Hepatic stellate cell (primary cell): Measurements from ENCODE around the gene UCN3.
"Not testable (repeated sequence)": the region's sequence is repeated elsewhere in the genome, so short reads cannot be mapped to it uniquely, and the experiment has no call there.

ENCODE experiments used
- DNase-seq: peaks from one replicate; pipeline ENCODE4 v3.0.0; 2011; ENCODE audit warnings: low spot score

Gene UCN3

GRCh38 chr10:5410787-5411186 lies 46.0 kb downstream of the UCN3 start:
- DNase-seq = not testable (repeated sequence)

GRCh38 chr10:5411941-5412276 lies 47.1 kb downstream of the UCN3 start:
- no peak for DNase-seq

GRCh38 chr10:5412277-5412941 lies 47.6 kb downstream of the UCN3 start, which contains the start of gene NET1:
Gene NET1, plus strand, starts transcription at chr10:5412557. Its CDS starts 136 bp downstream, at chr10:5412693.
- peak; percentile 97 for DNase-seq

GRCh38 chr10:5413012-5413938 lies 48.5 kb downstream of the UCN3 start:
- DNase-seq = peak; percentile 55

GRCh38 chr10:5416981-5417380 lies 52.2 kb downstream of the UCN3 start:
- no peak for DNase-seq

GRCh38 chr10:5418584-5418983 lies 53.8 kb downstream of the UCN3 start:
- DNase-seq = no peak

- no peak for DNase-seq
Measured at GRCh38 chr10:5419466-5420094, 54.8 kb downstream of the UCN3 start.

- DNase-seq = no peak
Measured at GRCh38 chr10:5423771-5424170, 59.0 kb downstream of the UCN3 start.
